T-helper 1 cell treated with Interleukin-12 subunit alpha and Interleukin-12 subunit beta and Interleukin-4 antibody, amounts not matched to agents 30 ng/mL and 1 ng/mL, for 36 hours (primary cell): Measurements from ENCODE around the gene ERG. TPM values are rescaled to one million over a fixed set of nuclear protein-coding genes. Genes with fewer than 3 reads are reported as not detected.

Experiments used
- intact Hi-C: fragments of 100-400 bp; cut with micrococcal nuclease; formaldehyde crosslinking; loops from one replicate; pipeline ENCODE4 v1.15.1; 2024
- total RNA-seq: library from RNA; stranded (reverse); gene quantifications from 2 replicates; pipeline ENCODE4 v1.2.3, GENCODE V29; 2022

Gene ERG
- total RNA-seq, 1 donor from 2014 or later, result not detected

- intact Hi-C loops, result no loop called here
These were observed 138.4 kb downstream of the ERG start for GRCh38 chr21:38359835-38360234.

- intact Hi-C loops, result no loop called here
These were observed 139.2 kb downstream of the ERG start for GRCh38 chr21:38359090-38359489.

DNA sequence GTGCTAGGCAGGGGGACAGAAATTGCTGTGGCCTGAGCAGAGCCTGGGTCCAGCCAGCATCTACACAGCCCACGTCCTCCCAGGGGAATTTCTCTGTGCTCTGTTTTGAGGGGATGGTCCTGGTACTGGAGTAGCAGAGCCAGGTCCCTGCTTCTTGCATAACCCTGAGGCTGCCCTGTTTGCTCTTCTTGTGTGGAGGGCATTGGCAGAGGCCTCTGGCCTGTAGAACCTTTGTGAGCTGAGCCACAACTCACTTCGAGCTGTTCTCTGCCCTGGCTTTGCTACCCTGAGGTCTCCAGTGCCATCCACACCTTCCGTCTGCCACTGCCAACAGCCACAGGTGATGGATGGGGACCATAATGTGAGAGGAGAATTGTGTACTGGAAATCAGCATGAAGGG, 139.6 kb downstream of the ERG start:
- intact Hi-C loops, result no loop called here

DNA sequence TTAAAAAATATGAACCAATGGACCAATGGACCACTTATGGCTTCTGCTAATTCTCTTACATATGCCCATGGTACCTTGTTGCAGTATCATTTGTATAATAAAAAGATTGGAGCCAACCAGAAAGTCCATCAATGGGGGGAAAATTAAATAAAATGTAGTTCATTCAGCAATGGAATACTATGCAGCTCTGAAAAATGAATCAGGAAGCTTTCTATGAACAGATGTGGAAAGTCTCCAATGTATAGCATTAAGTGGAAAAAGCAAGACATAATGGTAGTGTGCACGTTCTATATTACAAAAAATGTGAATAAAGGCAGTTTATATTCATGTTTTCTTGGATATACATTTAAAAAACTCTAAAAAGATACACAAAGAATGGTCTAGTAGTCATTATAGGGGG, 140.2 kb downstream of the ERG start:
- intact Hi-C loops, result no loop called here

DNA sequence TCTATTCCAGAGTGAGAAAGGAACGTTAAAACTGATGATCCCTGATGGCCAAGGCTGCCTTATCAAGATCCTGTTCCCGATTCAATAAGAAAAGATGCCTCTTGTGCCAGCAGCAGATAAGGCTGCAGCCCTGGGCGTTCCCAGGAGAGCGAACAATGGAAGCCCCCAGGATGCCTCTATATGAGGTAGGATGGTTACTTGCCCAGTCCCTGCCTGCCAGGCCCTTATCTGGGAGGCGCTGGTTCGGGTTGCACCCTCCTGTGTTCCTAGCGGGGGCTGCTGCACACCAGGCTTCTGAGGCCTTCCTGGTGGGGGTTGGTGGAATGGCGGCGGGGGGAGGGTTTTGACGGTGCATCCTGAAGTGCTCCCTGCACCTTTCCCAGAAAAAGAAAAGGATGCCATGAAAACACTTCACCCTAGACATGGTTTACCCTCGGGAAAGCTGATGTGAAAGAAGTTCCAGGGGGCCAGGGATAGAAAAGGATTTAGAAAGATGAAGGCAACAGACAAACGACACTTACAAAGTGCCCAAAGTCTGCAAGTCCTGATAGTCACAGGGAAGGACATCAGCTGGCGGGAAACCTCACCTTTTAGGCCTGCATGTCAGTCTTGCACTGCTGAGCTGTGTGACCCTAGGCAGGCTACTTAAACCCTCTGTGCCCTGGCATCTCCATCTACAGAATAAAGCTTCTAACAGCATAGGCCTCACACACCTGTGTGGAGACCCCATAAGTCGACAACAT, 141.2 kb downstream of the ERG start:
- intact Hi-C loops, result loop anchor here (1.0 kb wide), 4 partner anchors 138 to 657 kb away; no protein-coding TSS in a partner anchor

DNA sequence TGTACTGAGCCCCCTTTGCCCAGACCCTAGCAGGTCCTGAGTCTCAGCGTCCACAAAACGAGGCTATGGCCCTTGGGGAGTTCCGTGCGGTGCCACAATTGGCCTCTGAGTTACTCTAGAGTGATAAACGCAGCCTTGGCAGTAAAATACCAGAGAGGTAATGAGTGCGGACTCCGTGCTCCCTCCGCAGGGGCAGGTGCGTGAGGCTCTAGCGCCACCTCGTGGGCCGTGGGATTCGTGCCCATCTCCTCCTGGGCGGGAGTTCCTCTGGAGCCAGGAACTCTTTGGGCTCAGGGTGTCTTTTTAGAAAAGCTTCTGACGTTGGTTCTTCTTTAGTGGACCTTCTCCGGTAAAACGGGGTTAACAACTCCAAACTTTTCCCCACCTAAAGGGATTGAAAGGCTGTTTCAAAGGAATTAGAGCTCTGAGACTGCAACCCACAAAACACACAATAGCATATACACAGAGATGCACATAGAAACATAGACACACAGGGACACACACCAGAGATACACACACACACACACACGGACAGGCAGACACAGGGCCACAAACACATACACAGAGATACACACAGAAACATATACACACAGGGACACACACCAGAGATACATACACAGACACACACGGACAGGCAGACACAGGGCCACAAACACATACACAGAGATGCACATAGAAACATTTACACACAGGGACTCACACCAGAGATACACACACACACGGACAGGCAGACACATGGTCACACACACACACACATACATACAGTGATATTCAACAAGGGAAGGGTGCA, 142.1 kb downstream of the ERG start:
- intact Hi-C loops, result loop anchor here (1.0 kb wide), 4 partner anchors 137 to 656 kb away; no protein-coding TSS in a partner anchor

DNA sequence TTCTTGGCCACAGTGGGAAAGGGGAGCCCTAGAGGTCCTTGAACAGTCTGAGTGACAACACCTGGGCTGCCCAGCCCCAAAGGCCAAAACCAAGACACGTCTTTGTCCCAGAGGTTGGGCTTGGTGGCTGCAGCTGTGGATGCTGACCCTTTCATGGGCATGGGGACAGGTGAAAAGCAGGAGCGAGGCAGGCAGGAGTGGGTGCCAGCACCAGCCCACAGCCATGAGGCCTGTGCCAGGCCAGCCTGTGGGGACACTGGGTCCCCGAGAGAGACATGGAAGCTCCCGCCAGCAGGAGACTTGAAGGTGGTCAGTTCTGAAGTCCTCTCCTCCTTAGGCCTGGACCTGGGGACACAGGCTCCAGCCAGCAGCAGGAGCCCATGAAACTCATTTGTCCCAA, 142.9 kb downstream of the ERG start:
- intact Hi-C loops, result no loop called here

DNA sequence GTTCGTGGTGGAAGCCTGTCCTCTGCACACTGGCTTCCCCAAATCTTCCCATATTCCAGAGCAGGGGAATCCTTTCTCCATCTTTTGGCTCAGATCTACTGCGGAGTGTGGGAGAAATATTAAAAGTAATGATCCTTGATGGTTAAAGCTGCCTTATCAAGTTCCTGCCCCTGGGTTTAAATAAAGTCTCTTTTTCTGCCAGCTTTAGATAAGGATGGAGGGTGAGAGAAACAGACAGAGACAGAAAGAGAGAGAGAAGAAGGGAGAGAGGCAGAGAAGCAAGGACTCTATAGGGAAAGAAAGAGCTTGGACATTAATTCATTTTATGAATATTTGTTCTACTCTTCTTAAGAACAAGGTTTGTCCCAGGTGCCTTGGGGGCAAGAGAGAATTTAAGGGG, 143.5 kb downstream of the ERG start:
- intact Hi-C loops, result no loop called here

- intact Hi-C loops, result no loop called here
These were observed 144.0 kb downstream of the ERG start for GRCh38 chr21:38354231-38354630.

GRCh38 chr21:38352536-38353219, 145.6 kb downstream of the ERG start:
- intact Hi-C loops, result loop anchor here (1.0 kb wide), 2 partner anchors 133 to 193 kb away; no protein-coding TSS in a partner anchor

- intact Hi-C loops, result loop anchor here (1.0 kb wide), 2 partner anchors 133 to 193 kb away; no protein-coding TSS in a partner anchor
These were observed 146.2 kb downstream of the ERG start for GRCh38 chr21:38351961-38352521.

GRCh38 chr21:38351176-38351959, 146.9 kb downstream of the ERG start:
- intact Hi-C loops, result no loop called here

GRCh38 chr21:38350684-38351083, 147.6 kb downstream of the ERG start:
- intact Hi-C loops, result no loop called here

DNA sequence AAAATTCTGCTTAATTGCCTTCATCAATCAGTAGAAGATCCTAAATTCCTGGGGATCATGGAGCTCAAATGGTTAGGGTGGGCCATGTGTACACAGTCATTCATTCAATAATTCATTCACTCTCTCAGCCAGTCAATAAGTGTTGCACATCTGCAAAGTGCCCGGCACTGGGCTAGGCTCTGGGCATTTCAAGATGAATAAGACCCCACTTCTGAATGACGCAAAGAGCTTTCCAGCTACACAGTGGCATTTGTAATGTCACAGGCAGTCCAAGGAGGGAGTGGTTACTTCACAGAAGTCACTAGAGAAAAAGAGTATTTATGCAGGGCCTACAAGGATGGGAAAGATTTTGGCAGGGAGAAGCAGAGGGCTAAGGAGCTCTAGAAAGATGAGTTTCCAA, 148.3 kb downstream of the ERG start:
- intact Hi-C loops, result no loop called here

GRCh38 chr21:38349111-38349746, 149.0 kb downstream of the ERG start:
- intact Hi-C loops, result no loop called here

- intact Hi-C loops, result no loop called here
These were observed 152.0 kb downstream of the ERG start for GRCh38 chr21:38346286-38346685.

DNA sequence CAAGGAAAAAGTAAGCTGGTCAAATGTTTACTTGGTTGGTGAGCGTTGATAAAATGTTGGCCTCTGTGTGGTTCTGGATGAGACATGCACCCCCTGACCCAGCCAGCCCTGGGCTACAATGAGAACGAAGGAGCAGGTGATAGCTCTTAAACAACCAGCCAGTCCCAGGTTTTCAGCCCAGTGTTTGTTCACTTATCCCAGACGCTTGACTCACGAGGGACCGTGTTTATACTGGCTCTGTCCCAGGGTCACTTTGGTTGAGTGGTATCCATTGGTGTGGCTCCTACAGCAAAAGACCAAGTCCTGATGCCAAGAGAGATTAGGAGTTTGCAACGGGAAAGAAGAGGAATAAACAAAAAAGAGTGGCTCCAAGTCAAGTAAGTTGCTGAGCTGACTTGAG, 154.6 kb downstream of the ERG start:
- intact Hi-C loops, result no loop called here

DNA sequence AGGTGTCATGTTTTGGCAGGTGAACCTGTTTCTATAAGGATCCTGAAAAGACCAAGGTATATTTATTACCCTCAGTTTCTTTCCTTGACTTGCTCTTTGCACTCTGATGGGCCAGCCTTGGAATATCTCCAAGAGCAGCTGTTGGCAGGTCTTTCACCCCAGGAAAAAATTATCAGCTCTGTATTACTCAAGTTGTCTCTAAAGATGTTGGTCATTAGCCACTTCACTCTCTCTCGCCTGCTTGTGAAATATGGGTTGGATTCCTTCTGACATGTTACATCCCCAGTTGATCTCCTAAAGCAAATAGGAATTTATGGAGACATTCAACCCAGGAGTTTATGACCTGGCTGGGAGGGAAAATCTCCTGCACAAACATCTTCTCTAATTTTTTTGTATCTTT, 155.5 kb downstream of the ERG start:
- intact Hi-C loops, result no loop called here

- intact Hi-C loops, result no loop called here
These were observed 156.7 kb downstream of the ERG start for GRCh38 chr21:38341546-38342012.

DNA sequence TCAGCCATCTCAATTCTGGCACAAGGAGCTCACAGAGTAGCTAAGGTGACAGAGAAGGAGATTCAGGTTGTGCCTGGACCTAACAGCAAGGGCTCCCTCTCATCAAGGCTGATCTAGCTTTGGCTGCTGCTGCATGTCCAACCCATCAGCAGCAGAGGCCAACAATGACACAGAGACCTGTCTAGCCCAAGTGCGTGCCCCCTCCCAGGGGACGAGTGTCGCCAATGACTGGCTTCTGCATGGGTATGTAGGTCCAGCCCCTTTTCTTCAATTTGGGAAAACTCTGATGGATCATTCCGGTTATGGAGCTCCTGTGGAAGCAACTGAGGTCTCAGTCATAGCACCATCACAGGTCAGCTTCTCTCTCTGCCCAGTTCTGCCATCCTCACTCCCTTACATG, 158.1 kb downstream of the ERG start:
- intact Hi-C loops, result no loop called here
